RPMI7951 (cell line): ENCODE results near the gene ATXN7L3B. TPM values are rescaled to one million over a fixed set of nuclear protein-coding genes. Genes with fewer than 3 reads are reported as not detected.

Experiments used
- DNase-seq: peaks from one replicate; pipeline ENCODE4 v3.0.0-alpha.2; 2012; ENCODE audit warnings: low read depth
- total RNA-seq: library from RNA; depleted of rRNA; stranded (reverse); fragments of >200 nt; shearing (Covaris generic); gene quantifications from 2 replicates; pipeline ENCODE4 v1.2.3, GENCODE V29; 2014

The ATXN7L3B gene
- total RNA-seq, 1 experiment from 2014 or later, result 11.7 TPM

DNA sequence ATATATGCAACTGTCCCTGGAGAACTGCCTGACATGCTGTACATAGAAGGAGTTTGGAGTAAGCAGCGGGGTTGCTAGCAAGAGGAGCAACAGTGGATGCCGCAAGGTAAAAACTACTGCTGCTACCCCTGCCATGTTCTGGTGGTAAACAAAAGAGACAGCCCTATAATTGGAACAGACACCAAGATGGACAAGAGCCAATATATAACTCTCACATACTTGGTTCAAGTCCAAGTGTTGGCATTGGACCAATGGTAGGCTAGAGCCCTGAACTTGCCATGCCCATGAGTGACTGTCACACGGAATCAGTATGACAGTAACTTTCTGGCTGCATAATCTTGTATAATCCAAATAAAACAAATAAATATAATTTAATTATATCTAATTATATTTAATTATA lies 13.7 kb downstream of the ATXN7L3B start:
- DNase-seq, result no peak

DNA sequence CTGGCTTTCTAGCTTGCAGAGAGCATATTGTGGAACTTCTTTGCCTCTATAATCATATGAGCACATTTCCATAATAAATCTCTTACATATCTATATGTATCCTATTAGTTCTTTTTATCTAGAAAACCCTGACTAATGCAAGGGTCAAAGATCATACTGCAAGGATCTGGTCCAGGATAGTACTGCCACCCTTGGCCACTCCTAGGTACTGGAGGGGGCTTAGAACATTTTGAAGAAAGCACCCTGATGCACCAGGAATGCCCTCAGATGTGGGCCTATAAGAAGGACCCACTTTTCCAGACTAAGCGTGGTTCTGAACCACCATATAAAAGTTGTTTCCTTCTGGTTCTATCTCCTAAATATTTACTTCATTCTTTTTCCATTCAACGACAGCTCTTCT lies 14.6 kb downstream of the ATXN7L3B start:
- no peak for DNase-seq

DNA sequence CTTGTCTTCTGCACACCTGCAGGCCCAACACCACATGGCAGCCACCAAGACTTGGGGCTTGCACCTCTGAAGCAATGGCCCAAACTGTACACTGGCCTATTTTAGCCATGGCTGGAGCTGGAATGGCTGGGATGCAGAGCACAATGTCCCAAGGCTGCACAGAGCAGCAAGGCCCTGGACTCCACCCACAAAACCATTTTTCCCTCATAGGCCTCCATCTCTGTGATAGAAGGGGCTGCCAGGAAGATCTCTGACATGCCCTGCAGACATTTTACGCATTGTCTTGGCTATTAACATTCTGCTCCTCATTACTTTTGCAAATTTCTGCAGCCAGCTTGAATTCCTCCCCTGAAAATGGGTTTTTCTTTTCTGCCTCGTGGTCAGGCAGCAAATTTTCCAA lies 22.1 kb downstream of the ATXN7L3B start:
- DNase-seq, result no peak

DNA sequence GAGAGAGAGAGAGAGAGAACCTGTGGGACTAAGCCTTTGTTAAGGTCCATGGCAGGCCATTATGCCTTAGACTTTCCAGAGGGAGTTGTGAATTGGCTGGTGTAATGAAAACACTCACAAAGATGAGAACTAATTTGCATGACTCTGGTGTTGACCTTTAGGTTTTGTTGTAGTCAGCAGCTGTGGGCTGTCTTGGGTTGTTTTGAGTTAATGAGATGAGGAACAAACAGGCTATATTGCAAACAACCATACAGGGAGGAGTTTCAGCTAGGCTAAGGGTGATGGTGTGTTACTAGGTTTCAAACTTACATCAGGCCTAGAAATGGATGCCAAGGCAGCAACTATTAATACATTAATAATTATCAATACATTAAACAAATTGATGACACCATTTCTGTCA lies 26.3 kb downstream of the ATXN7L3B start:
- no peak for DNase-seq

DNA sequence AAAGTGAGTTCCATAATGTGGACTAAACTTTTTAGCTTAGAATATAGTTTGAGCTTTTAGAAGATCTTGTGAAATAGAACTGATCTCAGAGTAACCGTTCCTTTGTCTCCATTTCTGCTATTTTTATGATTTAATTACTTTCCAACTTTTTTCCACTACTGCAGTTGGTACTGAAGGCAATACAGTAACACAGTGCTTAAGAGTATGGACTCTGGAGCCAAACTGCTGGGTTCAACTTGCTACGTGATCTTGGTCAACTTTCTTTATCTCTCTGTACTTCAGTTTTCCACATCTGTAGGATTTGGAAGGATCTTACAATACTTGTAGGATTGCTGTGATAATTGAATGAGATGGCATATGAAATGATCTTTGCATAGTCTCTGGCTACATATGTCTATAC lies 40.9 kb downstream of the ATXN7L3B start:
- no peak for DNase-seq

DNA sequence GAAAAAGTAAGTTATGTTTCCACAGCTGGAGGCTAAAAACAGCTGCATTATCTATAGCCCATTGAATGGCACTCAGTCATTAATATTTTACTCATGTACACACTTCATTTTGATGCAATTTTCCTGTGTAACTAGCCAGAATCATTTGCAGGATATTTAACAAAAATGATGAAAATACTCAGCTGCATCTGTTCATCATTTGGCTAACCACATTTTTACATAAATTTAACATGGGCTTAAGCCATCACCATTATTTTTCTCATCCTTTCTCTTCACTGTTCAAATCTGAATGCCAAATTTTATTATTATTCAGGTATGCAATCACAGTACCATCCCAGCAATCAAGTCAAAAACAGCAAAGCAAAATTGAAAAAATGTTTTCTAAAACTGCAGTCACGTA lies 41.8 kb downstream of the ATXN7L3B start:
- DNase-seq, result no peak

DNA sequence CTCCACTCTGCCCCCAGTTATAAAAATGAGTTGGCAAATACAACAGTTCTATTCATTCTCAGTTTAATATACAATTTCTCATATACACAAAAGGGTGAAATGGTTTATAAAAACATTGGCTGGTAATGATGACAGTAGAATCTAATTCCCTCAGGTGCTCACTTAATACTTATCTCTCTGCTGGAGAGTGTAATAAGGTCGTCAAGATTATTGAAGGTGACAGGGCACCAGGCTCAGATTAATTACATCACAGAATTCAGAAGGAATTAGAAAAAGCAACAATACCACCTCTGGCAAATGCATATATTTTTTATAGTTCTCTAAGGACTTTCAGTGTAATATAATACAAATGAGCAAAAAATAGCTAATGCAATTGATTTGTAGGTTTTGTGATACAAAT lies 42.3 kb downstream of the ATXN7L3B start:
- DNase-seq, result no peak

DNA sequence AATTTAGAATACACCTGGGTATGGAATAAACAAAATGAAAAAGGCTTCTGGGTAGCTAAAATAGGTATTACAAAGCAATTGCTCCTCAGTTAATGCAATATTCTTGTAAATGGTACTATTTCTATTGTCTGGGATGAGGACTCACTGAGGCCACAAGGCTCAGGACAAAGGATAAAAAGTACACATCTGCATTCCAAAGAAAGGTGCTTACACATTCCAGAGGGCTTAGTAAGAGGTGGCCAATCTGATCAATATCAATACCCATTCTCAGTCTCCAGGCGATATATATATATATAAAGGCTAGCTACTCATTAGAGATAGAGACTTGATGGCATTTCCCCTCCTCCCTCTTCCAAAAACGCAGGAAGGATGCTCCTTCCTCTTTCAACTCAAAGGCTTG lies 43.8 kb downstream of the ATXN7L3B start:
- DNase-seq, result no peak

DNA sequence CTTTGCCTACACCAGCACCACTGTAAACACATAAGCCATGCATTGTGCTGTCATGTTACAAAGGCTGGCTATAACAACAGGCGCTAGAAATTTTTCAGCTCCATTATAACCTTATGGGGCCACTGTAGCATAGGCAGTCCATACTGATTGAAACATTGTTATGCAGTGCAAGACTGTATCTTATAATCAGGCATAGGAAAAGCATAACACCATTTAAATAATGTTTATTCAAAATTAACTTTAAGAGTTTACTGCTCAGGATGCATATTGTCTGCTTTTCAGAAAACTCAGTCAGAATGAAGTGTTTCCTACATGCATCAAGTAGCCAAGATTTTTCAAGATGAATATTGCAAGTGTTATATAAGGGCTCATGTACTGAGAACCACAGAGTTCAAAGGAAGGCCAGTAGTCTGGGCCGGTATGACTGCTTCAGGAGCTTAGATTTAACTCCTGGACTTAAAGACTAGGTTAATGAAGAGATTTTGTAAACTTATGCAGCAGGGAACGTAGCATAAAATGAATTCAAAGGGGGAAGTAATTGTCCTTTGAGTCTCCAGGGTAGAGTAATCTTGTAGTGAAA lies 46.9 kb downstream of the ATXN7L3B start:
- DNase-seq, result no peak

DNA sequence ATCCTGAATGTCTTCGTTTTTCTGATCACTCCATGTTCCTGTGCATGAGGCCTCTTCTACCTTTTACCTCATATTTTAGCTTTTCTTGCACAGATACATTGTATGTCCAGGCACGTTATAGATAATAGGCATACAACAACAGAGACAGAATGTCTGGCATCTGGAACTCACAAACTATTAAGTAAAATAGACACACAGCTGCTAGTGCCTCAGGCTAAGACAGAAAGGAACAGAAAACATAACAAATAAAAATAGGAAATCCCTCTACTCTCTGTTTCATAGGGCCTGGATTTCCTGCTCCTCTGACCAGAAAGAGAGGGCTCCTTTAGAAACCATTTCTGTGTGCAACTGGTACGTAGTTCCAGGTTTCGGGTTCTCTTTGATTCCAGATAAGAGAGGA lies 48.6 kb downstream of the ATXN7L3B start:
- no peak for DNase-seq
